ENCODE data around the gene CCNG2.
"Not testable (repeated sequence)": the region's sequence is repeated elsewhere in the genome, so short reads cannot be mapped to it uniquely, and the experiment has no call there.

The CCNG2 gene

GRCh38 chr4:77132652-77133312, 24.2 kb upstream of the CCNG2 start:
- no peak for TF ChIP-seq CTCF (IDR thresholded peaks at IDR 0.05; ENCODE audit: insufficient read depth, low read depth, low read length, missing control alignments)
- no peak for DNase-seq (ENCODE audit: low read depth)
- H3K4me3 ChIP-seq (ENCODE audit: low read length): no peak overlapping the region

- H3K4me3 ChIP-seq (ENCODE audit: low read length); DNase-seq (ENCODE audit: low read depth): not testable (repeated sequence)
These were observed 19.6 kb upstream of the CCNG2 start for GRCh38 chr4:77137448-77137847.

- no peak overlapping the region for H3K4me3 ChIP-seq (ENCODE audit: low read length)
- no peak for DNase-seq (ENCODE audit: low read depth)
- no peak for TF ChIP-seq CTCF (IDR thresholded peaks at IDR 0.05; ENCODE audit: insufficient read depth, low read depth, low read length, missing control alignments)
These were observed 14.9 kb upstream of the CCNG2 start for GRCh38 chr4:77141964-77142645.

GRCh38 chr4:77142646-77143028, 14.4 kb upstream of the CCNG2 start:
- H3K4me3 ChIP-seq (ENCODE audit: low read length): no peak overlapping the region
- no peak for DNase-seq (ENCODE audit: low read depth)
- no peak for TF ChIP-seq CTCF (IDR thresholded peaks at IDR 0.05; ENCODE audit: insufficient read depth, low read depth, low read length, missing control alignments)

- no peak for TF ChIP-seq CTCF (IDR thresholded peaks at IDR 0.05; ENCODE audit: insufficient read depth, low read depth, low read length, missing control alignments)
- DNase-seq (ENCODE audit: low read depth): no peak
- H3K4me3 ChIP-seq (ENCODE audit: low read length): no peak overlapping the region
These were observed 13.9 kb upstream of the CCNG2 start for GRCh38 chr4:77143091-77143490.

GRCh38 chr4:77145842-77146185, 11.2 kb upstream of the CCNG2 start:
- H3K4me3 ChIP-seq (ENCODE audit: low read length): no peak overlapping the region
- TF ChIP-seq CTCF (IDR thresholded peaks at IDR 0.05; ENCODE audit: insufficient read depth, low read depth, low read length, missing control alignments): no peak
- no peak for DNase-seq (ENCODE audit: low read depth)

- peak; percentile 63 for DNase-seq (ENCODE audit: low read depth)
These were observed 10.6 kb upstream of the CCNG2 start for GRCh38 chr4:77146186-77147078.

More at GRCh38 chr4:77146186-77147078, 10.6 kb upstream of the CCNG2 start:
- H3K4me3 ChIP-seq (ENCODE audit: low read length): no peak overlapping the region
- no peak for TF ChIP-seq CTCF (IDR thresholded peaks at IDR 0.05; ENCODE audit: insufficient read depth, low read depth, low read length, missing control alignments)
